HepG2 (cell line): Measurements from ENCODE around the gene ATRIP. TPM values are rescaled to one million over a fixed set of nuclear protein-coding genes. Genes with fewer than 3 reads are reported as not detected.

Experiments
- AHR ChIP-seq: IDR thresholded peaks from 2 replicates; pipeline ENCODE4 v1.6.1; 2018; ENCODE audit warnings: missing genetic modification reagents, missing compliant biosample characterization
- CSRNP2 ChIP-seq: sonication (generic); formaldehyde crosslinking; conservative IDR thresholded peaks from 2 replicates; pipeline ENCODE4 v1.8.0; 2022; ENCODE audit warnings: low read depth, missing genetic modification reagents
- KDM5A ChIP-seq: fragments of 200-600 bp; sonication (generic); IDR thresholded peaks from 2 replicates; pipeline ENCODE4 v1.7.0; 2018; ENCODE audit warnings: antibody characterized with exemption, mild to moderate bottlenecking, low read length, borderline replicate concordance
- NFYC ChIP-seq: IDR thresholded peaks from 2 replicates; pipeline ENCODE4 v1.6.1; 2016; ENCODE audit warnings: missing genetic modification reagents, missing compliant biosample characterization
- PRDM4 ChIP-seq: sonication (generic); formaldehyde crosslinking; IDR thresholded peaks from 2 replicates; pipeline ENCODE4 v1.9.0; 2021; ENCODE audit warnings: missing genetic modification reagents, borderline replicate concordance
- RFXAP ChIP-seq: sonication (generic); formaldehyde crosslinking; IDR thresholded peaks from 2 replicates; pipeline ENCODE4 v1.4.0; 2020; ENCODE audit warnings: missing genetic modification reagents, borderline replicate concordance
- RNF219 ChIP-seq: sonication (generic); formaldehyde crosslinking; IDR thresholded peaks from 2 replicates; pipeline ENCODE4 v1.5.0; 2020; ENCODE audit warnings: mild to moderate bottlenecking, missing genetic modification reagents
- RORA ChIP-seq: sonication (generic); formaldehyde crosslinking; IDR thresholded peaks from 2 replicates; pipeline ENCODE4 v1.5.0; 2020; ENCODE audit warnings: mild to moderate bottlenecking, missing genetic modification reagents, moderate library complexity
- SP5 ChIP-seq: IDR thresholded peaks from 2 replicates; pipeline ENCODE4 v1.6.1; 2016; ENCODE audit warnings: low read depth, borderline replicate concordance
- TBX3 ChIP-seq: fragments of 450-650 bp; IDR thresholded peaks from 2 replicates; pipeline ENCODE4 v1.6.1; 2017; ENCODE audit warnings: antibody characterized with exemption, mild to moderate bottlenecking, inconsistent platforms, borderline replicate concordance
- TEAD2 ChIP-seq: sonication (generic); formaldehyde crosslinking; IDR thresholded peaks from 2 replicates; pipeline ENCODE4 v1.9.0; 2021; ENCODE audit warnings: missing genetic modification reagents
- ZBTB39 ChIP-seq: sonication (generic); formaldehyde crosslinking; IDR thresholded peaks from 2 replicates; pipeline ENCODE4 v1.5.0; 2020; ENCODE audit warnings: missing genetic modification reagents
- ZFP91 ChIP-seq: sonication (generic); formaldehyde crosslinking; IDR thresholded peaks from 2 replicates; pipeline ENCODE4 v1.9.0; 2022; ENCODE audit warnings: missing genetic modification reagents, mild to moderate bottlenecking, borderline replicate concordance
- ZKSCAN8 ChIP-seq: IDR thresholded peaks from 2 replicates; pipeline ENCODE4 v1.6.1; 2016; ENCODE audit warnings: borderline replicate concordance, missing genetic modification reagents, missing compliant biosample characterization
- ZNF501 ChIP-seq: sonication (generic); formaldehyde crosslinking; IDR thresholded peaks from 2 replicates; pipeline ENCODE4 v1.5.1; 2020; ENCODE audit warnings: mild to moderate bottlenecking, moderate library complexity, missing genetic modification reagents
- ZNF816 ChIP-seq: sonication (generic); formaldehyde crosslinking; IDR thresholded peaks from 2 replicates; pipeline ENCODE4 v1.8.0; 2022; ENCODE audit warnings: missing genetic modification reagents, mild to moderate bottlenecking, borderline replicate concordance
- polyA plus RNA-seq, 8 experiments: library from polyadenylated mRNA; depleted of rRNA in 3 of 8; stranded (reverse) in 7 of 8; unstranded in 1 of 8; fragments of >200 nt; fragmentation: Illumina TruSeq in 4 of 8; extraction: Trizol in 4 of 8; gene quantifications; 2 replicates each; pipeline versions ENCODE4 v1.2.1 to v1.2.3, GENCODE V29; 2011 to 2016; ENCODE audit warnings: low read depth in 4 of 8, missing spikeins in 1 of 8, mixed read lengths in 1 of 8; ENCODE audit not compliant: insufficient read depth in 1 of 8
- total RNA-seq, 5 experiments: library from RNA; depleted of rRNA; stranded (reverse); fragments of >200 nt; fragmentation: Illumina TruSeq; extraction: Trizol; gene quantifications; 2 replicates each; pipeline ENCODE4 v1.2.3, GENCODE V29; 2016; ENCODE audit warnings: low read depth in 1 of 5

The ATRIP gene
- total and polyA plus RNA-seq, 2 of the 13 experiments (the other 11 are each of a cell fraction or from before 2014, with no cell fraction given), result 5.1 to 12.5 TPM

GRCh38 chr3:48465531-48466378 lies 19.2 kb downstream of the ATRIP start (continued):
- TF ChIP-seq PRDM4 (CRISPR knock-in tag) (no peak), TEAD2 (CRISPR knock-in tag) (no peak), ZKSCAN8 (CRISPR knock-in tag) (peak; percentile 47; the same call in 1 of the 2 replicates), KDM5A (no peak), ZBTB39 (CRISPR knock-in tag) (no peak), ZNF501 (CRISPR knock-in tag) (peak; percentile 73; the same call in 1 of the 2 replicates), RORA (no peak), AHR (CRISPR knock-in tag) (no peak), CSRNP2 (CRISPR knock-in tag) (no peak), RFXAP (peak; percentile 81; the same call in 1 of the 2 replicates), TBX3 (no peak), ZNF816 (no peak), RNF219 (CRISPR knock-in tag) (no peak), ZFP91 (CRISPR knock-in tag) (peak; percentile 71), SP5 (no peak), NFYC (0 out of 2 replicates have a peak, but pooled peaks have one; percentile 21)
